Measurements from ENCODE around the gene NARS2.

Gene NARS2

DNA sequence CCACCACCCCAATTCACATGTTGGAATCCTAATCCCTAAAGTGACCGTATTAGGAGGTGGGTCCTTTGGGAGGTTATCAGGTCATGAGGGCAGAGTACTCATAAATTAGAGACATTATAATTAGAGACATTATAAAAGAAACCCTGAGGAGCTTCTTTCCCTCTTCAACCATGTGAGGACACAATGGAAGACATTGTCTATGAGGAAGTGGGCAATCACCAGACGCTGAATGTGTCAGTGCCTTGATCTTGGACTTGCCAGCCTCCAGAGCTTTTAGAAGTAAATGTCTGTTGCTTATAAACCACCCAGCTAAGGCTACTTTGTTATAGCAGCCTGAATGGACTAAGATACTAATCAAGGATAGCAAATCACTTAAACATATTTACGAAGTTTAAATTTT, 171.8 kb downstream of the NARS2 start:
- DNase-seq, result no peak

DNA sequence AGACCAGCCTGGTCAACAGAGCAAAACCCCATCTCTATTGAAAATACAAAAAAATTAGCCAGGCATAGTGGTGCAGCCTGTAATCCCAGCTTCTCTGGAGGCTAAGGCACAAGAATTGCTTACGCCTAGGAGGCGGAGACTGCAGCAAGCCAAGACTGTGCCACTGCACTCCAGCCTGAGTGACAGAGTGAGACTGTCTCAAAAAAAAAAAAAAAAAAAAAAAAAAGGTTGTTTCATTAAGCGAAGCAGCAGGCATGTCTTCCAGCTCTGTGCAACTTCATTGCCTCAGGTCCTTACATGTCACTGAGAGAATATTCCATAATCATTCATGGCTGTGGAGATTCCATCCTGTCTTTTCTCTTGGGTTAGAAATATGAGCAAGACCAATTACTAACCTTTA, 174.0 kb downstream of the NARS2 start:
- no peak for DNase-seq

DNA sequence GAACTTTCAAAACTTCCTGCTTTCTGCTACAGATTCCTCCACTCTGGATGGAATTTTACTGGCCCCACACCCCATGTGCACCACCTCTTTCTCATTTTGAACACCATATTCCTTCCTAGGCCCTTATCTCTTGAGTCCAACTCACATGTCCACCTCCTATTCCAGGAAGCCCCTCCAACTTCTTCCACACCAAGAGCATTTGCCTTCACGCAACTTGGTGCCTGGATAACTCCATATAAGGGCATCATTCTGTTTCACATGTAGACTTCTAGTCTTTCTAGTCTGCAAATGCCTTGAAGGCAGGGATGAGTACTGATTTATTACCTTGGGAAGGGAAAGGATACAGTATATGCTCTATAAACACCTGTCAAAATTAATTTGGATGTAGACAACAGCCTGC, 174.5 kb downstream of the NARS2 start:
- DNase-seq, result no peak

DNA sequence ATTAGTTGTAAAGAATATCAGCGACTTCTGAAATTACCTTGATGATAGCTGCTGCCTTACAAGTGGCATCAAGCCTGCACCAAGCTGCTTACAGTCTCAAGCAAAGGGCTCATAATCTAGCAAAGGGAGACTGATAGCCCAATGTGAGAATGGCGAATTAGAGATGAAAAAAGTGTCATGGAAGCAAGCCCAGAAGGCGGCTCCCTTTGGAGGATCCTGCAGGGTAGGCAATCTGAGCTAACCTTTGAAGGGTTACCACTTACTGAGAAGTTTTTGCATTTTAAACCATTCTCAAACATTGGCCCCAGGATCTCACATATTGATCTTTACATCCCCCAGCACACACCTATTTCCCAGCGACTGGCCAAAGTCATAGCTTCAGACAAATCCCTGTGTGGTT, 175.5 kb downstream of the NARS2 start:
- no peak for DNase-seq

DNA sequence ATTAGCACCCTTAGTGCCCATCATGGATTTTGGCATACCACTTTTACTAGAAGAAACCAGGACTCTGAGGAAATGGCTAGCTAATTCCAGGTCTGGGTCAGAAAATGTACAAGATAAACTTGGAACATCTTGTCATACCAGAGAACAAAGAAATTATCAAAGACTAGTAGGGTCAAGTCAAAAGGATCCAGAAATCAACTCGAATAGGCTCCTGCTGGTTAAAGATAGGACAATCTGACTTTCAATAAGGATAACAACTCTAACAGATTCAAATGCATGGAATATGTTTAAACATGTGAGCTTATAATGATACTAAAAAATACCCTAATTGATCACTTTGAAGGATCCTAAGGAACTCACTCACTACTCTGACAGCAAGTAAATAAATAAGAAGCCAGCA, 175.9 kb downstream of the NARS2 start:
- no peak for DNase-seq

DNA sequence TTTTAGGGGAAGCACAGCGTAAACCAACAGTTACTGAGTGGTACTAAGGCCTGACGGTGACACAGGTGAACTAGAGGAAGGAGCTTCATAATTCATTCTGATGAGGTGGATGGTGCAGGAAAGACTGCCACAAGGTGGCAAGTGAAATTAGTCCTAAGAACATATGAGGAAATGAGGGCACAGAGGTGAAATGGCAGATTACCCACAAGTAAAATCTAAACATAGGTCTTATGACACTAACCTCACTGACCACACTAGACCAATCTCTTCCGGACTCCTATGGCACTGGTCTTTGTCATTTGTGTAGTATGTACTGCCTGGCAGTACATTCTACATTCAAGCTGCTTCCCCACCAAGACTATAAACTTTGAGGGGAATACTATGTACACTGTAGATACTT, 177.3 kb downstream of the NARS2 start:
- DNase-seq, result no peak

DNA sequence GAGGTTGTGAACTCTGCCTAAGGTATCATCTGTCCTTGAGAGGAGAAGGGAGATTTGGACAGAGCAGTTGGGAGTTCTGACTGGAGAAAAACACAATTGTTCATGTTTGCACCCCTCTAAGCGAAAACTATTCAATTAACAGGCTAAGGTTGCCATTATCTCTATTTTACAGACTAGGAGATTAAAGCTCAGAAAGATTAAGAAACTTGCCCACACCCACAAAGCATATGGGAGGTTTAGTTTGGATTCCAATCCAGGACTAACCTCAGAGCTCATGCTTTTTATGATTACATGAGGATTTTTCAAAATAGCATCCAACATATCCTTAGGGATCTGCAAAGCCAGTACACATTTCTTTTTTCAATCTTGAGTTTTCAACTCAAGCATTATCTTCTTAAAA, 179.1 kb downstream of the NARS2 start:
- DNase-seq, result no peak

DNA sequence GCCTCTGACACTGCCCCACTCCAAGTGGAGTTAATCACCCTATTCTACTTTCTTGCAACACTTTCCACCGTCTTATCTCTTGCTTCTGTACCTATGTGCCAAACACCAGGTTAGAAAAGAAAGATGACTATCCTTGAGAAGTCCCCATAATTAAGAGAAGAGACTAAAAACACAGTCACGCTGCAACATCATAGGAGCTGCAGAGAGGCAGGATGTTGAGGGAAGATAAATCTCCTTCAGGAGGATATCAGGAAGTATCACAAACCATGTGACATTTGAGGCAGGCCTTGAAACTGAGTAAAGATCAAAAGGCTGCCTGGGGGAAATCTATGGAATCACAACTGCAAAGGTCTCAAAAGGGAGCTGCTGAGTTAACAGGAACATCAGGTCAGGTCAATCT, 181.8 kb downstream of the NARS2 start:
- no peak for DNase-seq

DNA sequence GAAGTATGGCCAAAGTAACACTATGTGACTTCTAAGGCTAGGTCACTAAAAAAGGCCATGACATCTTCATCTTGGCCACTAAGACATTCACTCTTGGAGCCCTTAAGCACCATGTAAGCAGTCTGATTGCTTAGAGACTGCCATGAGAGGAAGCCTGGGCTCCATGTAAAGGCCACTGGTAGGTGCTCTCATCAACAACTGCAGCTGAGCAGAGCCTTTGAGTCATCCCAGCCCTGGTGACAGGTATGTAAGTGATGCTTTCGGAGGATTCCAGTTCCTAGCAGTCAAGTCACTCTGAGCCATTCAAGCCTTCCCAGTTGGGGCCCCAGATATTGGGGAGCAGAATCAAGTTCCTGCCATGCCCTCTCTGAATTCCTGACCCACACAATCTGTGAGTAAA, 183.2 kb downstream of the NARS2 start:
- DNase-seq, result no peak

DNA sequence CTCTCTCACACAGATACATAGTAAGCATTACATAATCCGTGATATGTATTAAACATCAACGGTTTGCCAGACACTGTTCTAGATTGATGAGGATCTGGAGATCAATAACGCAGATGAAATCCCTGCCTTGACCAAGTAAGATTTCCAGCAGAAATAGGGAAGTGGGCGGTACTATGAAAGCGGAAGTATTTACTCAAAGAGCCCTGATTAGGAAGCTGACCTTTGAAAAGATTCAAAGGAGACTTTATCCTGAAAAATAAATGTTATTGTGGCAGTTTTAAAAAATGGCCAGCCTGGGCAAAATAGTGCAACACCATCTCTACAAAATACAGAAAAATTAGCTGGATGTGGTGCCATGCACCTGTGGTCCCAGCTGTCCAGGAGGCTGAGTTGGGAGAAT, 183.9 kb downstream of the NARS2 start:
- no peak for DNase-seq

DNA sequence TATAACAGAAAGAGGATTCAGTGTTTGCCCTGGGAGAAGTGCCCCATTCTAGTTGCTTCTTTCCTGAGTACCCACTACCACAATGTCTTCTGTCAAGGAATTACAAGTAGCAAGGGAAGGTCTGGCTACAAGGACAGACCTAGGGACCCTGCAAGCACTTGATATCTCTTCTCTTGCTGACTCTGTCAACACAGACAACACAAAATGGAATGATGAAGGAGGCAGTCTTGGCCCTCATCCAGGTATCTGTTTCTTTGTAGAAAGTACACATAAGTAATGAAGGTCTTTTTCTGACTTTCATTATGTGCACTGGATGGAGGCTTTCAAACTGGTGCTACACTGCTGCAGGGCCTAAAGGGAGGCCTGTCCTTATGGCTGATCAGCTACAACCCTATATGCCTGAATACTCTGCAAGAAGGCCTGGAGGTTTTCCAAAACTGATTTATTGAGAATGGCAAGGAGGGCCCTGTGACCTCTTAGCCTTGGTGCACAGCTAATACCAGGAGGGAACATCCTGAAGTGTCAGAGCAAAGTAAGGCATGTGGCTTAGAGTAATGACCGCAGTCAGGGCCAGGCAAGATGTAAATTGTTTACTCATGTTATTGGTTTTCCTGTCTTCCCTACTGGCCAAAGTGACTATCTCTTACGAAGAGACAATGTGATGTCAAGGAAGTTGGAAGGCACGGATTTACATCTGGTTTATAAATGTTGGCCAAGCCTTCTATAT, 188.3 kb downstream of the NARS2 start:
- DNase-seq, result no peak

Data from NCI-H1417 treated with DMSO at 0.1 percent for 48 hours (cell line).